ENCODE results near the gene LUC7L3. TPM values are rescaled to one million over a fixed set of nuclear protein-coding genes. Genes with fewer than 3 reads are reported as not detected.

LUC7L3 gene
- total and polyA plus RNA-seq, 2 experiments from 2014 or later = 69.3 to 501 TPM

DNA sequence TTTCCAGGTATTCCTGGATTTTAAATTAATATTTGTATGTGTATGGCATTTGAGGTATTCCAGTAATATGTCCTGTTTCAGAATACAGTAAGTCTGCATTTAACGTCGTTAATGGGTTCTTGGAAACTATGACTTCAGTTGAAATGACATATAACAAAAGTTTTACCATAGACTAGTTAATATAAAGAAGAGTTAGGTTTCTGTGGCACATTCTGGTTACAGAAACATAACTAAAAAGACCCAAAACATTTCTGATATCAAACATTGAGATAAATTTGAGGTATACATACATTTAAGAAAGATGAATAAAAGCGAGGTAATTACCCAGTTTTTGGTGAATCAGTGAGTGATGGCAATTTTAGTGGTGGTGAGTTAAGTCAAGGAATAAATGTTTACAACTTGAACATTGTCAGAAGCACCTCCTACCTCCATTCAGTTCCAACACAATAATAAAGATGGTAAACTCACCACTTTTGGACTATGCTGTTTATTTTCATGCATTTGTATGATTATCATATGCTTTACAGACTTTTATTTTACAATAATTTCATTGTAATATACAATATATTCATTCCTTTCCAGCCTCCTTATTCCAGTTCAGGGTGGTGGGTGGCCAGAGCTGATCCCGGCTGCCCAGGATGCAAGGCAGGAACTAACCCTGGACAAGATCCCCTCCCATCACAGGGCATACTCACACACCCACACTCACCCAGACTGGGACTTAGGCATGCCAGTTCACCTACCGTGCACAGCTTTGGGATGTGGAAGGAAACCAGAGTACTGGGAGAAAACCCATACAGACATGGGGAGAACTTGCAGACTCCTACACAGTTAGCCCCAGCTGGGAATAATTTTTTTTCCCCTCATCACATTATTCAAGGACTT, 9.7 kb downstream of the LUC7L3 start:
- TF ChIP-seq, protein P1, sequence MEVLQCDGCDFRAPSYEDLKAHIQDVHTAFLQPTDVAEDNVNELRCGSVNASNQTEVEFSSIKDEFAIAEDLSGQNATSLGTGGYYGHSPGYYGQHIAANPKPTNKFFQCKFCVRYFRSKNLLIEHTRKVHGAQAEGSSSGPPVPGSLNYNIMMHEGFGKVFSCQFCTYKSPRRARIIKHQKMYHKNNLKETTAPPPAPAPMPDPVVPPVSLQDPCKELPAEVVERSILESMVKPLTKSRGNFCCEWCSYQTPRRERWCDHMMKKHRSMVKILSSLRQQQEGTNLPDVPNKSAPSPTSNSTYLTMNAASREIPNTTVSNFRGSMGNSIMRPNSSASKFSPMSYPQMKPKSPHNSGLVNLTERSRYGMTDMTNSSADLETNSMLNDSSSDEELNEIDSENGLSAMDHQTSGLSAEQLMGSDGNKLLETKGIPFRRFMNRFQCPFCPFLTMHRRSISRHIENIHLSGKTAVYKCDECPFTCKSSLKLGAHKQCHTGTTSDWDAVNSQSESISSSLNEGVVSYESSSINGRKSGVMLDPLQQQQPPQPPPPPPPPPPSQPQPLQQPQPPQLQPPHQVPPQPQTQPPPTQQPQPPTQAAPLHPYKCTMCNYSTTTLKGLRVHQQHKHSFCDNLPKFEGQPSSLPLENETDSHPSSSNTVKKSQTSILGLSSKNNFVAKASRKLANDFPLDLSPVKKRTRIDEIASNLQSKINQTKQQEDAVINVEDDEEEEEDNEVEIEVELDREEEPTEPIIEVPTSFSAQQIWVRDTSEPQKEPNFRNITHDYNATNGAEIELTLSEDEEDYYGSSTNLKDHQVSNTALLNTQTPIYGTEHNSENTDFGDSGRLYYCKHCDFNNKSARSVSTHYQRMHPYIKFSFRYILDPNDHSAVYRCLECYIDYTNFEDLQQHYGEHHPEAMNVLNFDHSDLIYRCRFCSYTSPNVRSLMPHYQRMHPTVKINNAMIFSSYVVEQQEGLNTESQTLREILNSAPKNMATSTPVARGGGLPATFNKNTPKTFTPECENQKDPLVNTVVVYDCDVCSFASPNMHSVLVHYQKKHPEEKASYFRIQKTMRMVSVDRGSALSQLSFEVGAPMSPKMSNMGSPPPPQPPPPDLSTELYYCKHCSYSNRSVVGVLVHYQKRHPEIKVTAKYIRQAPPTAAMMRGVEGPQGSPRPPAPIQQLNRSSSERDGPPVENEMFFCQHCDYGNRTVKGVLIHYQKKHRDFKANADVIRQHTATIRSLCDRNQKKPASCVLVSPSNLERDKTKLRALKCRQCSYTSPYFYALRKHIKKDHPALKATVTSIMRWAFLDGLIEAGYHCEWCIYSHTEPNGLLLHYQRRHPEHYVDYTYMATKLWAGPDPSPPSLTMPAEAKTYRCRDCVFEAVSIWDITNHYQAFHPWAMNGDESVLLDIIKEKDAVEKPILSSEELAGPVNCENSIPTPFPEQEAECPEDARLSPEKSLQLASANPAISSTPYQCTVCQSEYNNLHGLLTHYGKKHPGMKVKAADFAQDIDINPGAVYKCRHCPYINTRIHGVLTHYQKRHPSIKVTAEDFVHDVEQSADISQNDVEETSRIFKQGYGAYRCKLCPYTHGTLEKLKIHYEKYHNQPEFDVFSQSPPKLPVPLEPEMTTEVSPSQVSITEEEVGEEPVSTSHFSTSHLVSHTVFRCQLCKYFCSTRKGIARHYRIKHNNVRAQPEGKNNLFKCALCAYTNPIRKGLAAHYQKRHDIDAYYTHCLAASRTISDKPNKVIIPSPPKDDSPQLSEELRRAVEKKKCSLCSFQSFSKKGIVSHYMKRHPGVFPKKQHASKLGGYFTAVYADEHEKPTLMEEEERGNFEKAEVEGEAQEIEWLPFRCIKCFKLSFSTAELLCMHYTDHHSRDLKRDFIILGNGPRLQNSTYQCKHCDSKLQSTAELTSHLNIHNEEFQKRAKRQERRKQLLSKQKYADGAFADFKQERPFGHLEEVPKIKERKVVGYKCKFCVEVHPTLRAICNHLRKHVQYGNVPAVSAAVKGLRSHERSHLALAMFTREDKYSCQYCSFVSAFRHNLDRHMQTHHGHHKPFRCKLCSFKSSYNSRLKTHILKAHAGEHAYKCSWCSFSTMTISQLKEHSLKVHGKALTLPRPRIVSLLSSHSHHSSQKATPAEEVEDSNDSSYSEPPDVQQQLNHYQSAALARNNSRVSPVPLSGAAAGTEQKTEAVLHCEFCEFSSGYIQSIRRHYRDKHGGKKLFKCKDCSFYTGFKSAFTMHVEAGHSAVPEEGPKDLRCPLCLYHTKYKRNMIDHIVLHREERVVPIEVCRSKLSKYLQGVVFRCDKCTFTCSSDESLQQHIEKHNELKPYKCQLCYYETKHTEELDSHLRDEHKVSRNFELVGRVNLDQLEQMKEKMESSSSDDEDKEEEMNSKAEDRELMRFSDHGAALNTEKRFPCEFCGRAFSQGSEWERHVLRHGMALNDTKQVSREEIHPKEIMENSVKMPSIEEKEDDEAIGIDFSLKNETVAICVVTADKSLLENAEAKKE (CRISPR knock-in tag; IDR thresholded peaks at IDR 0.05) = no peak
- TF ChIP-seq ZNF331 (CRISPR knock-in tag; IDR thresholded peaks at IDR 0.05; ENCODE audit: low read depth) (no peak), CREB1 (CRISPR knock-in tag; IDR thresholded peaks at IDR 0.05; ENCODE audit: low read depth) (no peak), POLR2AphosphoS5 (IDR thresholded peaks at IDR 0.05; ENCODE audit: low read depth) (no peak), ZNF114 (CRISPR knock-in tag; IDR thresholded peaks at IDR 0.05) (no peak), EZH2 (IDR thresholded peaks at IDR 0.05; ENCODE audit: low read depth, unreplicated experiment) (no peak), EZH2phosphoT487 (IDR thresholded peaks at IDR 0.05; ENCODE audit: unreplicated experiment) (no peak), NANOG (IDR thresholded peaks at IDR 0.05; ENCODE audit: borderline replicate concordance) (no peak), JUNB (IDR thresholded peaks at IDR 0.05; ENCODE audit: unreplicated experiment) (no peak), STAT1 (IDR thresholded peaks at IDR 0.05; ENCODE audit: unreplicated experiment) (no peak)
- TF ChIP-seq, protein P2, sequence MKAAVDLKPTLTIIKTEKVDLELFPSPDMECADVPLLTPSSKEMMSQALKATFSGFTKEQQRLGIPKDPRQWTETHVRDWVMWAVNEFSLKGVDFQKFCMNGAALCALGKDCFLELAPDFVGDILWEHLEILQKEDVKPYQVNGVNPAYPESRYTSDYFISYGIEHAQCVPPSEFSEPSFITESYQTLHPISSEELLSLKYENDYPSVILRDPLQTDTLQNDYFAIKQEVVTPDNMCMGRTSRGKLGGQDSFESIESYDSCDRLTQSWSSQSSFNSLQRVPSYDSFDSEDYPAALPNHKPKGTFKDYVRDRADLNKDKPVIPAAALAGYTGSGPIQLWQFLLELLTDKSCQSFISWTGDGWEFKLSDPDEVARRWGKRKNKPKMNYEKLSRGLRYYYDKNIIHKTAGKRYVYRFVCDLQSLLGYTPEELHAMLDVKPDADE (IDR thresholded peaks at IDR 0.05) = no peak
- TF ChIP-seq, protein P3, sequence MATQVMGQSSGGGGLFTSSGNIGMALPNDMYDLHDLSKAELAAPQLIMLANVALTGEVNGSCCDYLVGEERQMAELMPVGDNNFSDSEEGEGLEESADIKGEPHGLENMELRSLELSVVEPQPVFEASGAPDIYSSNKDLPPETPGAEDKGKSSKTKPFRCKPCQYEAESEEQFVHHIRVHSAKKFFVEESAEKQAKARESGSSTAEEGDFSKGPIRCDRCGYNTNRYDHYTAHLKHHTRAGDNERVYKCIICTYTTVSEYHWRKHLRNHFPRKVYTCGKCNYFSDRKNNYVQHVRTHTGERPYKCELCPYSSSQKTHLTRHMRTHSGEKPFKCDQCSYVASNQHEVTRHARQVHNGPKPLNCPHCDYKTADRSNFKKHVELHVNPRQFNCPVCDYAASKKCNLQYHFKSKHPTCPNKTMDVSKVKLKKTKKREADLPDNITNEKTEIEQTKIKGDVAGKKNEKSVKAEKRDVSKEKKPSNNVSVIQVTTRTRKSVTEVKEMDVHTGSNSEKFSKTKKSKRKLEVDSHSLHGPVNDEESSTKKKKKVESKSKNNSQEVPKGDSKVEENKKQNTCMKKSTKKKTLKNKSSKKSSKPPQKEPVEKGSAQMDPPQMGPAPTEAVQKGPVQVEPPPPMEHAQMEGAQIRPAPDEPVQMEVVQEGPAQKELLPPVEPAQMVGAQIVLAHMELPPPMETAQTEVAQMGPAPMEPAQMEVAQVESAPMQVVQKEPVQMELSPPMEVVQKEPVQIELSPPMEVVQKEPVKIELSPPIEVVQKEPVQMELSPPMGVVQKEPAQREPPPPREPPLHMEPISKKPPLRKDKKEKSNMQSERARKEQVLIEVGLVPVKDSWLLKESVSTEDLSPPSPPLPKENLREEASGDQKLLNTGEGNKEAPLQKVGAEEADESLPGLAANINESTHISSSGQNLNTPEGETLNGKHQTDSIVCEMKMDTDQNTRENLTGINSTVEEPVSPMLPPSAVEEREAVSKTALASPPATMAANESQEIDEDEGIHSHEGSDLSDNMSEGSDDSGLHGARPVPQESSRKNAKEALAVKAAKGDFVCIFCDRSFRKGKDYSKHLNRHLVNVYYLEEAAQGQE (IDR thresholded peaks at IDR 0.05; ENCODE audit: unreplicated experiment) = no peak
- TF ChIP-seq, protein P4, sequence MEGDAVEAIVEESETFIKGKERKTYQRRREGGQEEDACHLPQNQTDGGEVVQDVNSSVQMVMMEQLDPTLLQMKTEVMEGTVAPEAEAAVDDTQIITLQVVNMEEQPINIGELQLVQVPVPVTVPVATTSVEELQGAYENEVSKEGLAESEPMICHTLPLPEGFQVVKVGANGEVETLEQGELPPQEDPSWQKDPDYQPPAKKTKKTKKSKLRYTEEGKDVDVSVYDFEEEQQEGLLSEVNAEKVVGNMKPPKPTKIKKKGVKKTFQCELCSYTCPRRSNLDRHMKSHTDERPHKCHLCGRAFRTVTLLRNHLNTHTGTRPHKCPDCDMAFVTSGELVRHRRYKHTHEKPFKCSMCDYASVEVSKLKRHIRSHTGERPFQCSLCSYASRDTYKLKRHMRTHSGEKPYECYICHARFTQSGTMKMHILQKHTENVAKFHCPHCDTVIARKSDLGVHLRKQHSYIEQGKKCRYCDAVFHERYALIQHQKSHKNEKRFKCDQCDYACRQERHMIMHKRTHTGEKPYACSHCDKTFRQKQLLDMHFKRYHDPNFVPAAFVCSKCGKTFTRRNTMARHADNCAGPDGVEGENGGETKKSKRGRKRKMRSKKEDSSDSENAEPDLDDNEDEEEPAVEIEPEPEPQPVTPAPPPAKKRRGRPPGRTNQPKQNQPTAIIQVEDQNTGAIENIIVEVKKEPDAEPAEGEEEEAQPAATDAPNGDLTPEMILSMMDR (conservative IDR thresholded peaks at IDR 0.05; ENCODE audit: low read depth in 2 of 2) = no peak
- Mint-ChIP-seq H3K27me3 (ENCODE audit: insufficient read depth, low read depth, poor library complexity) (no peaks in the 10 kb centered on the region), H3K9me3 (no peaks in the 10 kb centered on the region), H3K36me3 (ENCODE audit: low read depth) (no peaks in the 10 kb centered on the region), H3K4me3 (no peak overlapping the region), H3K27ac (no peak overlapping the region), H3K4me1 (peaks cover 9% of the 10 kb centered on the region)
- Histone ChIP-seq H3K27ac (ENCODE audit: low read depth) (no peak overlapping the region), H4K20me1 (replicated peaks; ENCODE audit: insufficient read depth) (peaks cover 81% of the 10 kb centered on the region), H3K27me3 (ENCODE audit: insufficient read depth) (no peaks in the 10 kb centered on the region), H3F3A (replicated peaks; ENCODE audit: low read depth) (no peaks in the 10 kb centered on the region), H3K36me3 (ENCODE audit: insufficient read depth) (no peaks in the 10 kb centered on the region), H3K9me2 (ENCODE audit: insufficient read depth) (no peaks in the 10 kb centered on the region), H2AFZ (no peak overlapping the region), H3K79me2 (replicated peaks; ENCODE audit: insufficient read depth) (peaks cover 100% of the 10 kb centered on the region), H3K4me3 (no peak overlapping the region), H3K4me2 (no peak overlapping the region), H3K4me1 (ENCODE audit: insufficient read depth) (no peaks in the 10 kb centered on the region; the same call in 1 of the 2 replicates)
- no peak for DNase-seq (ENCODE audit: low spot score)
- ATAC-seq = no peak

All from GM23338 (cell line).